HG02678 (cell line): Measurements from ENCODE around the gene ADARB2.
"Not testable (repeated sequence)": the region's sequence is repeated elsewhere in the genome, so short reads cannot be mapped to it uniquely, and the experiment has no call there.

Source experiments
- ATAC-seq: cut with Tn5 transposase; IDR thresholded peaks from one replicate; pipeline ENCODE4 v1.9.1; 2021; ENCODE audit warnings: mild to moderate bottlenecking, moderate library complexity; ENCODE audit not compliant: unreplicated experiment

The ADARB2 gene

DNA sequence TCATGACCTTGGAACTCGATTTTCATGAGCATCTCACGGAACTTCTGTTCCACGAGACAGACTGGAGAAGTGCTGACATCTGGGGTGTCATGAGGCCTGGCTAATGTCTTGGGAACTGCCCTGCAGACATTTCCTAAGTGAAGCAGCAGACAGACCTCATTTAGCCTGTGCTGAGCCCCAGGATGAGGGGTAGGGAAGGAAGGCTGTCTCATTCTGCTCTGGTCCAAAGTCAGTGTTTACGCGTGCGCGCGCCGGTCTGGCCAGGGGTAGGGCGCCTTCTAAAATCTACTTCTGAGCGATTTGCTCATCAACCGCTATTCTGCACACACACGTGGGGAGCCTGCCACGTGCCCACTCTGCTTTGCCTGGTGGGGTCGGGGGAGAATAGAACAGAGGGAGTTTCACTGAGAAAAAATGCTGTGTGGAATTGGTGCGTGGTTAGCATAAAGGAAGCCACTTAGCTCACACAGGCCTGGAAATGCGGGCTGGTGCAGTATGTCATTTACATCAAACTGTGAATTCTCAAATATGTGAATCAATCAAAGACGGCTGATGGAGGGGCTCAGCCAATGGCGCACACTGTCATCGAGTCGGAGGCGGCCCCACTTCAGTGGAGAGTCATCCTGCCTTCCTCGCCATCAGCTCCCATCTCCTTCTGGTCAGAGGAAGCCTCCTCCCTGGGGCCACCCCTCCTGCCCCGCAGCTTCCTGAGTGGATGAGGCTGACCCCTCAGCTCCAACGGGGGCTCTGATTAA lies 335.1 kb downstream of the ADARB2 start:
- ATAC-seq, result no peak

DNA sequence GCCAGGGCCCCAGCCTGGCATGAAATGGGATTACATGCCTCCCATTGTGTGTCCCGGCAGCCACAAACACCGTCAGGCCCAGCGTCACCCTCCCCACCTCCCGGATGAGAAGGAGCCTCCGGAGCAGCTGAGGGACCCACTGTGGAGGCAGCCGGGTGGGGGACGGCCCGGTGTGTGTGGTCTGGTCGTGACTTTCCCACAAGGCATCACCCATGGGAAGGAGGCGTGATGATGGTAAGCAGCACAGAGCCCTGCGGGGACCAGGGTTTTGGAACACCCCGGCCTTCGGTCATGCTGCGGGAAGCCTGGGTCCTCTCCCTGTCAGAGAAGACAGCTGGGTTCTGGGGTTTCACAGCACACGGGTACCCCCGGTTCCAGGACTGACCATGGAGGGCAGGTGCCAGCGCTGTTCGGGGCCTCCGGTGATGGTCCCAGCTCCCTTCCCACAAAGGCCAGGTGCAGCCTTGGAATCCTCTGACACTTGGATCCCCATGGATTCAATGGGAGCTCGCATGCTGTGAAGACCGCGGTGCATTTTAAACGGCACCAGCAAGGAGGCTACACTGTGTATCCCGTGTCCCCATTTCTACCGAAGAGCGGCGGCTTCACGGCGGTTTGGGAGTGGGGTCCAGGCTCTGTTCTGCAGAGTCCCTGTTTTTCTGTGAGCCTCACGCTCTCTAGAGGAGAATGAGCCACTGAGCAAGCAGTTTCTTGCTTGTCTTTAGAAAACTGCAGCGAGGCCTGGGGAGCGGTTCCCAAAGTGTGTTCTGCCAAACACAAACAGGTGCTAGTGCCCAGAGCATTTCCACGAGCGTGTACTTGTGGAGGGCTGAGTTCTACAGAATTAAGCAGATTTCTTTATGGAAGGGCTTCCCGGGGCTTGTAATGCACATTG lies 336.0 kb downstream of the ADARB2 start:
- no peak for ATAC-seq

DNA sequence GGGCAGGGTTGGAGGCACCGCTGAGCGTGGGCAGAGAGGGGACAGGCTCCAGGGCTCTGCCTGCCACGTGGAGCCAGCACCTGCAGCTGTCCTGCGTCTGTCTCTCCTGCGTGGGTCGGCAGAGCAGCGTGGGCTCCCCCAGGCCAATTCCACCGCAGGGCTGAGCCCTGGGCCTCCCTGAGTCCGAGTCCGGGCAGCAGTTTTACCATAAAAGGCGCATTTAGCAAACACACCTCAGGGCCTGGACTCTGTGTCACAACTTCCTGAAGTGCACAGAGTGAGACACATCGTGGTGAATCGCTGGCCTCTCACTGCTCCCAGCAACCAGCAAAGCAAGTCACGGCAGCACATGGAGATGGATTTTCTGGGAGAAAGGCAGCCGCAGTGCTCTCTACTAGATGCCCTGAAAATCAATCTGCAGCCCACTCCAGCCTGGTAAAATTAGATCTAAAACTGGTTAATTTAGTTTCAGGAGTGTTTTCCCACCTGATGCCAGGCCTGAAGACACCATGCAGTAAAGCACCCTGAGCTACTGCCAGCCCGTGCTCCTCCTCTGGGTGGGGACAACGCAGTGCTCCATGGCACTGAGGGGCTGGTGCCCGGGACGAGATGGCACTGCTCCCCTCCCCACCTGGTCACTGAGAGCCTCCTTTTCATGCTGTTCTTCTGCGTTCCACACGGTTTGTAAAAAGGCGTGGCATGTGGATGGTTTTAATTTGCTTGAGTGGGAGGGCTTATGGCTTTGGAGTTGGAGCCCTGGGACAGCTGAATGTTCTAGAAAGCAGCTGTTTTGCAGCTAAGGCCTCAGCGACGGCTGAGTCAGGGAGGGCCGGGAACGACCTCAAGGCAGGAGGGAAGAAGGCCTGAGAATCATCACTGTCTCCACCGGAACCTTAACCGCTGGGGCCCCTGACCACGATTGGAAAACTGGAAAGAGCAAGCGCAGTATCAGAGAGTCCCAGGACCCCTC lies 336.9 kb downstream of the ADARB2 start:
- no peak for ATAC-seq

DNA sequence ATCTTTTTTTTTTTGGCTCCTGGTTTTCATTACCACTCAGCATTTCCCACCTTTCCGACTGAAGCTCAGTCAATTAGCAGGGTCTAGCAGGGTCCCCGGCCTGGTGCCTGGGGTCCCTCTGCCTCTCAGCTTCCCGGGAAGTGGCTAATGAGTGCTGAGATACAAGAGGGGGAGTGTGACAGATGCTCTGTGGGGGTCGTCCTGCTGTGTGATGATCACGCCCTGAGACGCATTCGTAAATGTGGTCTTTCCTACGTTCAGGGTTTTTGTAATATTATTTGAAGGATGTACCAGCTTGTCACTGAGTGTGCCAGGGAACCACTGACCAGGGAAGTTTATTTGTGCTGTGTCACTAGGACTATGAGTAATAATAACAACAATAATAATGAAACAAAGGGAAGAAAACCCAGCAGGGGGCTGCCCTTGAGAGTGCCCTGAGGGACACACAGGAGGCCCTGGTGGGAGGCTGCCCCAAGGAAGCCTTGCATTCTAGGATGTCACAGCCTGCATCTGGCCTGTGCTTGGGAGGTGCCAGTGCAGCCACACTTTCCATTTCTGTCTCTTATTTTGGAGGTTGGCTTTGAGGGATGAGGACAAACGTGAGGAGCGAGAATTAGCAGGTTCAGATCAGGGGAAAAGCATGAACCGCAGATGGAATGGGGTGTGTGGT lies 337.8 kb downstream of the ADARB2 start:
- ATAC-seq, result no peak

DNA sequence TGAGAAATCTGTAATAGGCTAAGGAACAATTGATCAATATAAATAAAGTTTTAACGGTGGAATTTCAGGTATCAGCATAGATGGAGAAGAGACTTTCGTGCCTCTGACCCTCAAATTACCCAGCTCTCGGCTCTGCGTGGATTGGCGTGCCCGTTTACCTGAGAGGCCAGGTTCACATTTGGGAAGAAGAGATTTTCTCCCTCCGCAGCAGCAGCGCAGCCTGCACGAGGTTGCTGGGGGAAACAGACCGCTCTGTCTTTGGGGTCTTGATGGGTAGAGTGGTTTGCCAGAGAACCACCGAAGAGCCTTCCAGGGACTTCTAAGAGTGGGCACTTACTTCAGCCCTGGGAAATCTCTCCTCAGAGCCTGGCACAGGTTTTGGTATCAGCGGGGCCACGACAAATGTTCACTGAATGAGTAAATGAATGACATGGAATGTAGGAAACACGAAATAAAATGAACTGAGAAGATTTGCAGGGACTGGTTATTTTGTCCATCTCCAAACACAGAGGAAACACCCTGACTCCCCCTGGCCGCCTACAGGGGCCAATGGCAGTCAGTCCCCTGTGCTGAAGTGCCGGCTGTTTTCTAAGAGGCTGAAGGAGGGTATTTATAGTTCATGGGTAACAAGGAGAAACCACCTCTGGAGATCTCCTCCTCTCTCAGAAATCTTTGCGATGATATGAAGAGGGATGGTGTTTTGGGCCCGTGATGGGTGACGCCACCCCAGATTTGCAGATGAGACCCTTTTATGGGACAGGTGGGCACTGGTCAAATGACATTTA lies 338.5 kb downstream of the ADARB2 start:
- no peak for ATAC-seq

DNA sequence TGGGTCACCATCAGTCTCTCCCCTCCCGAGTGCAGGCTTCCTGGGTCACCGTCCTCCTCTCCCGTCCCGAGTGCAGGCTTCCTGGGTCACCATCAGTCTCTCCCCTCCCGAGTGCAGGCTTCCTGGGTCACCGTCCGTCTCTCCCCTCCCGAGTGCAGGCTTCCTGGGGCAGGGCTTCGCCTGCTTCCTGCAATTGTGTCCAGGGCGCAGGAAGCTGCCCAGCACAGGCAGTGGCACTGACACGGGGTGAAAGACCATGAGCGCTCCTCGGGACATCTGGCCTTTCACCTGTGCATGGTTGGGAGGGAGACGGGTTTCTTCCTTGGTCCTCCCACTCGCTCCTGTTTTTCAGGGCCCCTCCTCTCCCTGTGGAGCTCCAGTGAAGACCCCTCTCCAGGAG lies 339.2 kb downstream of the ADARB2 start:
- not testable (repeated sequence) for ATAC-seq

DNA sequence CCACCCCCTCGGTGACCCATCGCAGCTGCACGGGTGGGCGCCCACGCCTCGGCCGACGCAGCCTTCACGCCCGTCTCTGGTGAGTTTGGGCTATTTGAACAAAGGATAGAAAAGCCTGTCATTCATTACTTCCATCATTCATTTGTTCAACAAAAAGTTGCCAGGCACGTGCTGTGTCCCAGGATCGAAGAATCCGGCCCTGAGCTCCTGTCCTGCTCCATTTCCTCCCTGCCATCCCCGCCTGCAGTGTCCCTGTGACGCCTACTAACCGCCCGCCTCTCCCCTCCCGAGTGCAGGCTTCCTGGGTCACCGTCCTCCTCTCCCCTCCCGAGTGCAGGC lies 341.1 kb downstream of the ADARB2 start:
- no peak for ATAC-seq

DNA sequence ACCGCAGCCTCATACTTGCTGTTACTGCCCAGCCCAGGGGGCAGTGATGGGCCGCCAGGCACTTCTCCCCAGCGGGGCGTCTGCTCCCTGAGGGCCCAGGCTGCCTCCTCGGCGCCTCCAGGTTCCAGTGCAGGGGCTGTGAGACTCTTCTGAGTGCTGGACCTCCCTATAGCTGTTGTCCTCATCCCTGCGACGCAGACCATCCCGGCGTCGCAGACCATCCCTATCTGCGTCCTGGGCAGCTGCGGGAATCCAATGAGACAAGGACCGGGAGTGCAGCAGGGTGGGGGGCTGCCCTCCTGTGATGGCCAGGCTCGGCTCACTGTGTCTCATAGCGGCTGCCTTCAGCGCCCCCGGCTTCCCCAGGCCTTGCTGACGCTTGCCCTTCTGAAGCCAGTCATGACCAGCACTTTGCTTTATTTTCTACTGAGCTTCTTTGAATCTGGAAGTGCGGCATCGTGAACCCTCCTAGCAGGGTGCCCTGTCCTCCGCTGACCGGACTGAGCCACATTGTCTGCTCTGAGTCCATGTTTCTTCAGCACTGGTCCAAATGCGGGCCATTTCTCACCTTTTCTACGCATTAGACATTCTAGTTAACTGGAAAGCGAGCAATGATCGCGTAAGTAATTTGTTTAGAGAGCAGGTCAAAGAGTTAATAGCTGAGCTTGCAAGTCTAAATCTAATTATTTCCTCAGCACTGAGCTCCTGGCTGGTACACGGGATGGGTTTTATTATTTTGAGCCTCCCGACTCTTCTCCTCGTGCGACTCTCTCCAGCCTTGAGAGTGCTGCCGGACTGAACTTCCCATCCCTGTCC lies 341.6 kb downstream of the ADARB2 start:
- no peak for ATAC-seq

DNA sequence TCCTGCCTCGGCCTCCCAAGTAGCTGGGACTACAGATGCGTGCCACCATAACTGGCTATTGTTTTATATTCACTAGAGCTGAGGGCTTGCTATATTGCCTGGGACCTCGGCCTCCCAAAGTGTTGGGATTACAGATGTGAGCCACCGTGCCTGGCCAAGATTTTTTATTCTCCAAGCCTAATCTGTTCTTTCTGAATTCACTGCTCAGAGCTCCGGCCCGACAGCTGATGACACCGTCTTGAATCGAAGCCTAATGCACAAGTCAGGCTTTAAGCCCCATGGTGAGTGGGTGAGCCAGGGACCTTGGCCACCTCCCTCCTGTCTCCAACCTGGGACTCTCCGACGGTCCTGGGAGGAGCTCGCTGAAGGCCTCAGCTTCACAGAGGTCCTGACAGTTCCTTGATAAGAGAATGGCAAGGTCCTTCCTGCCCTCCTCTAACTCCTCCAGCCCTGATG lies 342.3 kb downstream of the ADARB2 start:
- ATAC-seq, result no peak

DNA sequence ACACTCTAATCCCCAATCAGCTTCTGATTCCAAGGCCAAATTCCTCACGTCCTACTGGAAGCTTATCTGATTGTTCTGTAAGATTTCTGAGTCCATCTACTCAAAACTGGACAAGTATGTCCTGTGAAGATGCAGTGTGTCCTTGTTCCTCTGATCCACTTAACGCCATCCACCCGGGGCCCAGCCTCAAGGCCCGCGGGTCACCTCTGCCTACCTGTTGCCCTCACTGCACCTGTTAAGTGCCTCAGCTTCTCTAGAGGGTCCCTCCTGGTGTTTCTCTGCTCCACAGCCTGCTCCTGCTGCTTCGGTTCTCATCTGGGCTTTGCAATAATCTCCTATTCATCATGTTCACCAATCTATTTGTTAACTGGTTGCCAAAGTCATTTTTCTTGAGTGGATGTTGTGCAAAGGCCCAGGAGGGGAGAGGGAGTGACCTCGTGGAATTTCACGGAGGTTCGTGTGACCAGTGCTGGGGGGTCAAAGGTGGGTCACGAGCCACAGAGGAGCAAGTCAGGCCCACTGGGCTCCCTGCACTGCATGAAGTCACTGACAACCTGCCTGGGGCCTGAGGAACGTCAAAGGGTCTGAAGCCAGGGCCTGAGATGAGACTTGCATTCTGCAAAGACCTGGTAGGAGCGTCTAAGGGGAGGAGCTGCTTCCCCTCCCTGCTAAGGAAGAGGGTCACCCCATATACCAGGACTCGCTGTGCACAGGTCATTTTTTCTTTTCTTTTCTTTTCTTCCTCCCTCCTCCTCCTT lies 343.0 kb downstream of the ADARB2 start:
- ATAC-seq, result no peak

DNA sequence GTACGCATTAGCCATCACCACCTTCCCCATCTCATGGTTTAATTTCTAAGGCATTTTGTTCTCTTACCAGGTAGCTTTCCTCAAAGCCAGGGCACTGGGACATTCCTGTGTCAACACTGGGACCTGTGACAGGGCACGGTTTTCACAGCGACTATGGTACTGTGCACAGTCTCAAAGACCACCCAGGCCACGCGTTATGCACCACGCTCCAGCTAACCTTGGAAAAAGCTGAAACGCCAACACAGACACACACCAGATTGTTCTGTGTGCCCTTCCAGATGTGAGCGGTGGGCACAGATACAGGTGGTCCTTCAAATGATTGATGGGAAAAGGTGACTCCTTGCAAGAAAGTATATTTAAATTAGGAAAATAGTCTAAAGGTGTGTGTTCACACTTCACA lies 343.8 kb downstream of the ADARB2 start:
- no peak for ATAC-seq

DNA sequence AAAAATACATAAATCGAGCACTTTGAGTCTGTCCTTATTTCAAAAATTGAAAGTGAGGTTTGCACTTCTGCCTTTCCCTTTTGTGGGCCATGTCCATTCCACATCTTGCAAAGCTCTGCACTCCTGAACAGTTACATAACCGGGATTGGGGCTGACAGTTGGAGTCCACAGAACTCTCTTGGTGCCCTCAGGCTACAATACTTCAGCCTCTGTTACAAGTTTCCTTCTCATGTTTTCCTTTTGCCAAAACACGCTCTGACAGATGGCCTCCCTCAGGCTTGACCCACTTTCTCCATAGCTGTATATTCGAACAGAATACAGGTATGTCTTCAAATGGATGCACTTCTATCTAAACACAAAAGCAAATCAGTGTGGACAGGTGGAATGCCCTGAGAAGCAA lies 345.2 kb downstream of the ADARB2 start:
- ATAC-seq, result no peak

DNA sequence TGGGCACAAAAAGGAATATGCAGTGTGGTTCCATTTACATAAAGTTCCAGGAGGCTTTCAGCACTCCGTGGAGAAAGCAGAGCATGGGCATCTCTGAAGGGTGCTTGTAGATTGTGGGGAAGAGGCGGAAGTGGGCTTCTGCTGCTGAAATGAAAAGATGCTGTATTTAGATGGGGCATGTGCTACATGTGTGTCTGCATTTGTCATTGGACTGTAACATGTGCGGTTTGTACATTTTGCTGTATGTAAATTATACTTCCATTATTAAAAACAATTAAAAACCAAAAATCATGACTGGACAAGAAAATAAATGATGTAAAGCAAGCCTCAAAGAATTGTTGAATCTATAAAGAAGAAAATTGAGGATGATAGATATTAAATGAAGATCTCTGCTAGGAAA lies 347.1 kb downstream of the ADARB2 start:
- no peak for ATAC-seq

DNA sequence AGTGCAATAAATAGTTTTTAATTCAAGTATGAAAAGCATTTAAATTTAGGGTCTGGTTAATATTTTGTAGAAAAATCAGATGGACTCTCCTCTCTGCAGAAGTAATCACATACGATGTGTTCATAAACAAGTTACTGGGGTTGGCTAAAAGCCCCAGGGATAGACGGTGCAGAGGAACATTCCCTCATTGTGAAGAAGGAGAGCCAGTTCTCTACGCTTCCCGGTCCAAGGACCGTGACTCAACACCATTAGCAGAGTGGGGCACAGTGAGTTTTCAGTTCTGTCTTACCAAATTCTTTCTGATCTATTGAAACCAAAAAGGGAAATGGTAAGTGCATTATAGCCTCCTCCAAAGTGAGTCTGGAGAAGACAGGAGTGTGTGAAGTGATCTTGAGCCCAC lies 353.3 kb downstream of the ADARB2 start:
- ATAC-seq, result no peak

DNA sequence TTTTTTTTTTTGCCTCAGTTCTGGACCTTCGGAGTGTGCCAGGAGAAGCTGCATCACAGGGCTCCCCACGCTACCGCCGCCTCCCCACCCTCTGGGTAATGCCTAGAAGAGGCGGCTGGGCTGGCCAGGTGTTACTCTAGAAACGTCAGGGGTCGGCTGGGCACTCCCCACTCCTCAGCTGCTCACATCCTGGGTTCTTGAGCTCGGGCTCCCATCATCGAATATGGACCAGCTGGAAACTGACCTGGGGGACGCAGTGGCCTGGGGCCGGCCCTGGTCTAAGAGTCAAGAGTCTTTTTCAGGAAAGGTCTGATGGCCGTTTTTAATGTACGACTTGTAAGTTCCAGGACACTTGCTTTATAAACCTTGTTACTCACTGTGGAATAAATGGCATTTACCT lies 354.6 kb downstream of the ADARB2 start:
- ATAC-seq, result no peak

DNA sequence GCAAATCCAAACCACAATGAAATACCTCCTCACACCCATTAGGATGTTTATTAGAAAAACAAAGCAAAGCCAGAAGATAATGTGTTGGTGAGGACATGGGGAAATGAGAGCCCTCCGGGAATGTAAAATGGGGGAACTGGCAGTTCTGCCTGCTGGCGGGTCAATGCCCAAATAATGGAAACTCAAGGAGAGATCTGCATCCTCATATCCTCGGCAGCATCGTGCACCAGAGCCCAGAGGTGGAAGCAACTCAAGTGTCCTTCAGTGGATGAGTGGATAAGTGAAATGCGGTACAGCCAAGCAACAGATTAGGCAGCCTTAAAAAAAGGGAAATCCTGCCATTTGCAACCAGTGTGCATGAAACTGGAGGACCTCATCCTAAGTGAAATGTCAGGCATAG lies 356.0 kb downstream of the ADARB2 start:
- no peak for ATAC-seq

DNA sequence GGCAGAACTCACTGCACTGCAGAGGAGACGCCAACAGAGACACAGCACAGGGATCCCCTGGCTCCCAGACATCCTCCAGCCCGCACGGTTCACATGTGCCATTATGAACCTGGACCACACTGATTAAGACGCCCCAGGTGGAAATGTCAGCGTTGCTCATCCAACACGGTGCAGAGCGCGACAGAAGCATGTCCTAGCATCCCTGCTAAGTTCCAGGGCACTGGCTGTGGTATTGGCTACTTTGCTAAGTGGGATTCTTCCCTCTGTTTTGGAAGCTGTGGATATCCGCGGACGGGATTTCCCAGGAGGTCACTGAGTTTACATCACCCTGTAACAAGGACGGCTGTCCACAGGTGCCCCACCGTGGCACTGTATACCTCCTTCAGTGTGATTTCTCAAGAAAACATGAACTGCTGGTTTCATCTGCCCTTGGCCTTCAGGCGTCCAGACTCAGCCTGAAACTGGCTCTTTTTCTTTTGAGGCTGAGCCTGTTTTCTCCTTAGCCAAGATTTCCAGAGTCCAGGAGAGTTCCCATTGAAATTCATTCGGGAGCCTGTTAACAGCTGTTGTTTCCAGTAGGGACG lies 357.1 kb downstream of the ADARB2 start:
- no peak for ATAC-seq

DNA sequence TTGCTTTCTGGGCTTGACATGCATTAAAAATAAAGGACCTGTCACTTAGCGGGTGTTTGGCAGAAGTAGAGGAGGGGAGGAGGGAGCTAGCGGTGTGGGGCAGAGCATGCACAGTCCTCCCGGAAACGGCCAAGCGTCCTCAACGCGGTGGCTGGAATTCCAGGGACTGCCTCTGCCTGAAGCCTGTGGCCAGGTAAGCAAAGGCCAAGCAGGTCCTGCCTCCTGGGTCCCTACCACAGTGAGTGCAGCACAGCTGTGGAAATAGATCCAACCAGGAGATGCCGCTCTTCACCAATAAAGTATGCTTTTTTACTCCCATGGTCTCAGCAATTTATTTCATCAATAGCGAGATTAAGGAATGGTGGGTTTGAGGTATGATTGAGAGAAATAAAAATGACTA lies 357.7 kb downstream of the ADARB2 start:
- no peak for ATAC-seq
